CD4-positive, alpha-beta T cell treated with Interleukin-15 for 1 hour (primary cell): Measurements from ENCODE around the gene MUL1.
"Not testable (repeated sequence)": the region's sequence is repeated elsewhere in the genome, so short reads cannot be mapped to it uniquely, and the experiment has no call there.

Experiments
- DNase-seq: peaks from one replicate; pipeline ENCODE4 v3.0.0-alpha.2; 2020

MUL1 gene

GRCh38 chr1:20511518-20512428 lies 3.8 kb upstream of the MUL1 start:
- DNase-seq: no peak

- DNase-seq: no peak
Measured at GRCh38 chr1:20508411-20508771, 440 bp upstream of the MUL1 start.

GRCh38 chr1:20507248-20507563 lies 745 bp downstream of the MUL1 start:
- DNase-seq: no peak

- DNase-seq: no peak
Measured at GRCh38 chr1:20505488-20505887, 2.5 kb downstream of the MUL1 start.

- no peak for DNase-seq
Measured at GRCh38 chr1:20500716-20501115, 7.2 kb downstream of the MUL1 start.

GRCh38 chr1:20499718-20500117 lies 8.2 kb downstream of the MUL1 start:
- no peak for DNase-seq

GRCh38 chr1:20499105-20499504 lies 8.8 kb downstream of the MUL1 start:
- DNase-seq: no peak

GRCh38 chr1:20498116-20498515 lies 9.8 kb downstream of the MUL1 start:
- no peak for DNase-seq

- DNase-seq: no peak
Measured at GRCh38 chr1:20497506-20497905, 10.4 kb downstream of the MUL1 start.

GRCh38 chr1:20496725-20497383 lies 11.1 kb downstream of the MUL1 start:
- not testable (repeated sequence) for DNase-seq

GRCh38 chr1:20496241-20496661 lies 11.7 kb downstream of the MUL1 start:
- no peak for DNase-seq

- DNase-seq: no peak
Measured at GRCh38 chr1:20495661-20496060, 12.3 kb downstream of the MUL1 start.

- no peak for DNase-seq
Measured at GRCh38 chr1:20494609-20495311, 13.2 kb downstream of the MUL1 start.

- peak; percentile 74 for DNase-seq
Measured at GRCh38 chr1:20493839-20494608, 13.9 kb downstream of the MUL1 start.

- DNase-seq: no peak
Measured at GRCh38 chr1:20493309-20493708, 14.6 kb downstream of the MUL1 start.

- DNase-seq: no peak
Measured at GRCh38 chr1:20492751-20493150, 15.2 kb downstream of the MUL1 start.

- no peak for DNase-seq
Measured at GRCh38 chr1:20491866-20492265, 16.1 kb downstream of the MUL1 start.

- no peak for DNase-seq
Measured at GRCh38 chr1:20491178-20491577, 16.8 kb downstream of the MUL1 start.

- DNase-seq: no peak
Measured at GRCh38 chr1:20487236-20487590, 20.7 kb downstream of the MUL1 start.

GRCh38 chr1:20486457-20487235 lies 21.3 kb downstream of the MUL1 start:
- DNase-seq: no peak

- DNase-seq: peak; percentile 60
Measured at GRCh38 chr1:20485527-20486456, 22.2 kb downstream of the MUL1 start, which contains the start of gene CAMK2N1. Gene CAMK2N1 (minus strand): TSS chr1:20486210. CDS start chr1:20485379, 831 bp downstream.
